PFSK-1 (cell line): Measurements from ENCODE around the gene UCK1.

Experiments used
- FOXP2 ChIP-seq: optimal IDR thresholded peaks from 2 replicates; pipeline ENCODE3; 2011; ENCODE audit warnings: borderline replicate concordance, control low read depth, inconsistent platforms; ENCODE audit not compliant: insufficient read depth; ENCODE audit errors: extremely low read length, extremely low read depth
- POLR2AphosphoS5 ChIP-seq: IDR thresholded peaks from 2 replicates; pipeline ENCODE4 v1.6.1; 2012; ENCODE audit warnings: low read depth, mild to moderate bottlenecking, control low read depth, low read length, moderate library complexity
- REST ChIP-seq, 2 experiments: IDR thresholded peaks; 2 replicates each; pipeline versions ENCODE4 v1.6.1 to v1.8.0; 2011 to 2012; ENCODE audit warnings: low read depth in 2 of 2, low read length in 2 of 2, control low read depth in 1 of 2, inconsistent platforms in 1 of 2, mild to moderate bottlenecking in 1 of 2, moderate library complexity in 1 of 2; ENCODE audit not compliant: insufficient read depth in 1 of 2
- SIN3A ChIP-seq: IDR thresholded peaks from 2 replicates; pipeline ENCODE4 v1.6.1; 2012; ENCODE audit warnings: mild to moderate bottlenecking, low read length, moderate library complexity, borderline replicate concordance; ENCODE audit not compliant: insufficient read depth
- TAF1 ChIP-seq: IDR thresholded peaks from 2 replicates; pipeline ENCODE4 v1.6.1; 2012; ENCODE audit warnings: low read length, control low read depth, borderline replicate concordance; ENCODE audit not compliant: insufficient read depth

The UCK1 gene

GRCh38 chr9:131490514-131490913, 40.5 kb downstream of the UCK1 start:
- TF ChIP-seq FOXP2 = no peak

GRCh38 chr9:131487621-131488031, 43.4 kb downstream of the UCK1 start:
- no peak for TF ChIP-seq POLR2AphosphoS5
- no peak for TF ChIP-seq TAF1
- no peak for TF ChIP-seq FOXP2
- no peak for TF ChIP-seq REST (IDR thresholded peaks at IDR 0.05; ENCODE audit: insufficient read depth in 1 of 2, low read depth in 2 of 2, low read length in 2 of 2)
- TF ChIP-seq SIN3A = no peak

DNA sequence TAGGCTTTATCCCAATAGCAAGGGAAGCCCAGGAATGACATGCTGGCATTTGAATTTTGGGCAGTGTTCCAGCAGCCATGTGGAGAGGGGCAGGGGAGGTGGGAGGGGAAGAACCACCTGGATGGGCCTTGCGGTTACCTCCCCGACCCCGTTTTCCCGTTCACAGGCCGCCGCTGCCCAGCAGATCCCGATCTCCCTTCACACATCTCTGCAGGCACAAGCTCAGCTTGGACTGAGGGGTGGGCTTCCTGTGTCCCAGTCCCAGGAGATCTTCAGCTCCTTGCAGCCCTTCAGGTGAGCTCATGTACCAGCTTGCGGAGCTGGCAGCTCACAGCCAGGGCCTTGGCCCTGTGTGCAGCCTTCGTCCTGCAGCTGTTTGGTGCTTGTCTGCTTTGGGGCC, 44.1 kb downstream of the UCK1 start:
- no peak for TF ChIP-seq REST (IDR thresholded peaks at IDR 0.05; ENCODE audit: insufficient read depth in 1 of 2, low read depth in 2 of 2, low read length in 2 of 2)
- no peak for TF ChIP-seq POLR2AphosphoS5
- TF ChIP-seq SIN3A = no peak
- TF ChIP-seq FOXP2 = no peak
- no peak for TF ChIP-seq TAF1

DNA sequence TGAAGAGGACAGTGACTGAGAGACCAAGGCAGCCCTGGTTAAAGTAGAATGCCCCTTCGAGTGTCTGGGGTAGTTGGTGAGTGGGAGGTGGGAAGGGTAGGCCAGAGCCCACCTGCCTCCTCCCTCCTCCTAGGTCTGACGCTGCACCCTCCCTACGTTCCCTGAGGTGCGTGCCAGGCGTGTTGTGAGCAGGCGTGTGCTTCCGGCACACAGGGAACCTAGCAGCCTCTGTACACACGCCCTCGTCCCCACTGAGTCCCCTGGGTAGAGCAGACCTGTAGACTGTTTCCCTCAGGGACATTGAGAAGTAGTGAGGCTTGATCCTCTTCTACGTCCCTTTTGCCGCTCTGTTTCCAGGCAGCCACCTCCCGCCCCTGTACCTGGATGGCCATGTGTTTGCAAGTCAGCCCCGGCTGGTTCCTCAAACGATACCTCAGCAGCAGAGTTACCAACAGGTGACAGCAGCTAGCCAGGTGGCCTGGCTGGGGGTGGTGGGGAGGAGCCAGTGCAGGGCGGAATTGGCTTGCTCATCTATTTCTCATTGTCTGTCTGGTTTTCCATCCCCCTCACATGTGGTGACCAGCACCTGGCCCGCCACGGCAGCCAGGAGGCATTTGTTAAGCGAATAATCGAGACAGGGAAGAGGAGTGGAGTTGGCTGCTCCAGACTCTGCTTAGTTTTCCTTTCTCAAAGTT, 45.2 kb downstream of the UCK1 start:
- TF ChIP-seq TAF1 = no peak
- no peak for TF ChIP-seq FOXP2
- no peak for TF ChIP-seq SIN3A
- no peak for TF ChIP-seq POLR2AphosphoS5
- no peak for TF ChIP-seq REST (IDR thresholded peaks at IDR 0.05; ENCODE audit: insufficient read depth in 1 of 2, low read depth in 2 of 2, low read length in 2 of 2)

DNA sequence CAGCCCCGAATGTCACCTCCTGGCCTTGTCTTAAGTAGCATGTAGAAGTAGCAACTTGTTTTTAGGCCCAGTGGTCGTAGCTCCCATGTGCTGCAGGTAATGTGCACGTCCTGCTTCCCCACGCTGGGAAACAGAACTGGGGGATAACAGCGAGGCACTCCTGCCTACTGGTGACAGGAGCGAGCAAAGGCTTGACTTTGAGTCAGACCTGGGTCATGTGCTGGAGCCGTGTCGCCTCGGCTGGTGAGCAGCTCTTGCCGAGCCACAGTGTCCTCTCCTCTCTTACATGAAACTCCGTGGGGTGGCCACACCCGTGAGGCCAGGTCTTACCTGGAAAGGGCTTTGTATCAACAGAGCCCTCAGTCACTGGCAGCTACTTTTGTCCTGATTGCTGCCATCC, 45.9 kb downstream of the UCK1 start:
- TF ChIP-seq FOXP2 (no peak), REST (IDR thresholded peaks at IDR 0.05; ENCODE audit: insufficient read depth in 1 of 2, low read depth in 2 of 2, low read length in 2 of 2) (no peak), POLR2AphosphoS5 (no peak), SIN3A (no peak), TAF1 (no peak)
